AG10803 (cell line): ENCODE measurements around the gene LRRTM1.

Source experiments
- DNase-seq: peaks from one replicate; pipeline ENCODE4 v3.0.0; 2010; ENCODE audit warnings: low read depth
- H3K4me3 ChIP-seq: 2 replicates; pipeline ENCODE4 v1.5.1; 2011; ENCODE audit warnings: mild to moderate bottlenecking, low read length, control low read depth
- TF ChIP-seq, protein P1 (sequence below): conservative IDR thresholded peaks from 2 replicates; pipeline ENCODE4 v1.5.1; 2011; ENCODE audit warnings: mild to moderate bottlenecking, low read length, control low read depth, inconsistent platforms

The LRRTM1 gene

DNA sequence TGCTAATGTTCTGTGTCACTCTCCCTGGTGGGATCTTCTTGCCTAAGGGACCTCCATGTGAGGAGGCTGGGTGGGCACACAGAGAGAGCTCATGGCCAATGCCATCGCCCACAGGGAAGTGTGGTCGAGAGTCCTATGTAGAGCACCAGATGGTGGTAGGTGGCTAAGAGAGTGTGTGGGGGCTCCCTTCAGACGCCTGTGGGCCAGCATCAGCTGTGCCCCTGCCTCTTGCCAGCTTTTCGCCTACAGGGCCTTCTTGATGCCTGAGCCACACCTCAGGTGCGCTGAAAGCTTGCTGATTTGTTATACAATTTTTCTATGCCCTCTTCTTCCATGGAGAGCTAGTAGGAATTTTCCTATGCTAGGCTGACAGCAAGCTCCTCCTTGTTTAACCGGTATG lies 38.3 kb downstream of the LRRTM1 start:
- TF ChIP-seq, protein P1, sequence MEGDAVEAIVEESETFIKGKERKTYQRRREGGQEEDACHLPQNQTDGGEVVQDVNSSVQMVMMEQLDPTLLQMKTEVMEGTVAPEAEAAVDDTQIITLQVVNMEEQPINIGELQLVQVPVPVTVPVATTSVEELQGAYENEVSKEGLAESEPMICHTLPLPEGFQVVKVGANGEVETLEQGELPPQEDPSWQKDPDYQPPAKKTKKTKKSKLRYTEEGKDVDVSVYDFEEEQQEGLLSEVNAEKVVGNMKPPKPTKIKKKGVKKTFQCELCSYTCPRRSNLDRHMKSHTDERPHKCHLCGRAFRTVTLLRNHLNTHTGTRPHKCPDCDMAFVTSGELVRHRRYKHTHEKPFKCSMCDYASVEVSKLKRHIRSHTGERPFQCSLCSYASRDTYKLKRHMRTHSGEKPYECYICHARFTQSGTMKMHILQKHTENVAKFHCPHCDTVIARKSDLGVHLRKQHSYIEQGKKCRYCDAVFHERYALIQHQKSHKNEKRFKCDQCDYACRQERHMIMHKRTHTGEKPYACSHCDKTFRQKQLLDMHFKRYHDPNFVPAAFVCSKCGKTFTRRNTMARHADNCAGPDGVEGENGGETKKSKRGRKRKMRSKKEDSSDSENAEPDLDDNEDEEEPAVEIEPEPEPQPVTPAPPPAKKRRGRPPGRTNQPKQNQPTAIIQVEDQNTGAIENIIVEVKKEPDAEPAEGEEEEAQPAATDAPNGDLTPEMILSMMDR, result no peak
- no peak overlapping the region for H3K4me3 ChIP-seq
- no peak for DNase-seq

DNA sequence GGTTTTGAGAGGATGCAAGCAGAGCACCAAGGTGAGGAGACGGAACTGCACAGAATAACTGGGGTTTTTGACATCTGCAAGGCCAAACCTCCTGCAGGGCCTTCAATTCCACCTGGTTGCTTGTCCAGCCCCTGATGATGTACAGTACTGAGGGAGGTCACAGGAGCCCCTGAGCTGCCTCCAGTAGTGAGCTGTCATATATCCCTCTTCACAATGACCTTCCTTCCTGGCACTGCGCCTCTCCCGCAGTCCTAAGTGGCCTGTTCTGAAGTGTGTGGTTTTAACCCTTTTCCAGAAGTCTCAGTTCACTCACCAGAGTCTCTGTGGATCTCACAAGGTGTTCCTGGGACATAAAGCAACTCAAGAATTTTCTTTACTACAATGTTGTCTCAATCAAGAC lies 45.3 kb downstream of the LRRTM1 start:
- TF ChIP-seq, protein P1, result no peak
- no peak overlapping the region for H3K4me3 ChIP-seq
- DNase-seq, result no peak

DNA sequence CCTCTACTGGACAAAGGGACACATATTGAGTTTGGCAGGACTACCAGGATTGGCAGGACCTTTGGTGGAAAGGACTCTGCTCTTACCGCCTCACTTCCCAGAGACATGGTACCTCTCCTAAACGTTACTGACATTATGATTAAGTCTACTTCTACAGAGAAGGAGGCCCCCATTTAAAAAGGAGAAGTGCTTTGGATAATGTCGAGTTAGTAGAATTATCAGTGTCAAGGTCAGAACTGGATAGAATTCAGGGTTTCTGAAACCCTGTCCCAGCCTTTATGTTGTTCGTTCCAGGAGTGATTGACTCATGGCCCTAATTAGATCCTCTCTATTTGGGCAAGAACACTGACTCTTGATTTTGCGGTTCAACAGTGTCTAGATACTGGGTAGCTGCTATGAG lies 45.8 kb downstream of the LRRTM1 start:
- DNase-seq, result no peak
- TF ChIP-seq, protein P1, result no peak

DNA sequence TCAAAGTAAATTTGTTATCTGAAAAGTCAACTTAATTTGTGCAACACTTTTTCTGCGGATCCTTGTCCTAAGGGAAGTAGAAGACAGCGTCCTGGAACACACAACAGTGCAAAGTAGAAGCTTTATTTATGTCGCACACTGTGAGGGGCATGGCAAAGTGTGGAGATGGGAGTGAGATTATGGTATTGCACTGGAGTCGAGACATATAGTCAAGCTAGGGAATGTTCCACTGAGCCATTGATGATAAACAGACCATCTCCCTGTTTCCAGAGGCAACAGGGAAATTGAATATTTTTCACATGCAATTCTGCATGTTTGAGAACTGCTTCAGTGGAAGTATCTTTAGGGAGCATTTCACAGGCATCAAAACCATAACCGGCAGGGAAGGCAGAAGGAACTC lies 46.2 kb downstream of the LRRTM1 start:
- no peak for DNase-seq
- H3K4me3 ChIP-seq, result no peak overlapping the region
- TF ChIP-seq, protein P1, result no peak

More for the DNA sequence above, 45.8 kb downstream of the LRRTM1 start:
- no peak overlapping the region for H3K4me3 ChIP-seq

DNA sequence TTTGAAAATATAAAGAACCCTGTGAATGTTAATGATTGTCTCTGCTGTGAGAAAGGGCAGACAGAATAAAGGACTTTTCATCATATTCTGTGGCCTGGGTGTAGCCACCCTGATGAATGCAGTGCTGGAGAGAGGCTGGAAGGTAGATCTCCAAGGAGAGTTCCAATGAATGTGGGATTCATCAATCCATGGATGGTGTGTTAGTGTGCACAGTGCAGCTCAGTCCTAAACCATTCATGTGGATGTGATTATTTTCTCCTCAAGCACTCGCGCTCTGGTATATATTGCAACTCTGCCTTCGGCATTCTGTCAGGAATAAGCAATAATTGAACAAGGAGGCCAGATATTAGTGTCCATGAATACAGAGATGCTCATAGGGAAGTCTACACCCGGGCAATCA lies 47.1 kb downstream of the LRRTM1 start:
- DNase-seq, result no peak
- H3K4me3 ChIP-seq, result no peak overlapping the region
- TF ChIP-seq, protein P1, result no peak

DNA sequence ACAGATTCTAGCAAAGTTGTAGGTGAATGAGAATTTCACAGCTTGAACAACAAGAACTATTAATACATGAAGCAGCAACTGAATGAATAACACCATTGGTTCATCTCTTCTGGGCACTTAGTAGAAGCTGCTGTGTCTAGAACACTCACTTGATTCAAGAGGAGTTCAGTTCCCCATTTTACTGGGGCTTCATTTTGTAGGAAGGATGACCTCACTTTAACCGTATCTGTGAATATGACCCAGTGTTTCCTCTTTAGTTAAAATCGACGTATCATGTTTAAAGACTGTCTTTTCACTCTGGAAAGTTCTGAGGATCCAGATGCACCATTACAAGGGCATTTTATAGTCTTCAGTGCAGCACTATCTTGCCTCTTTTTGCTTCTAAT lies 47.8 kb downstream of the LRRTM1 start:
- H3K4me3 ChIP-seq, result no peak overlapping the region
- no peak for DNase-seq
- TF ChIP-seq, protein P1, result no peak

DNA sequence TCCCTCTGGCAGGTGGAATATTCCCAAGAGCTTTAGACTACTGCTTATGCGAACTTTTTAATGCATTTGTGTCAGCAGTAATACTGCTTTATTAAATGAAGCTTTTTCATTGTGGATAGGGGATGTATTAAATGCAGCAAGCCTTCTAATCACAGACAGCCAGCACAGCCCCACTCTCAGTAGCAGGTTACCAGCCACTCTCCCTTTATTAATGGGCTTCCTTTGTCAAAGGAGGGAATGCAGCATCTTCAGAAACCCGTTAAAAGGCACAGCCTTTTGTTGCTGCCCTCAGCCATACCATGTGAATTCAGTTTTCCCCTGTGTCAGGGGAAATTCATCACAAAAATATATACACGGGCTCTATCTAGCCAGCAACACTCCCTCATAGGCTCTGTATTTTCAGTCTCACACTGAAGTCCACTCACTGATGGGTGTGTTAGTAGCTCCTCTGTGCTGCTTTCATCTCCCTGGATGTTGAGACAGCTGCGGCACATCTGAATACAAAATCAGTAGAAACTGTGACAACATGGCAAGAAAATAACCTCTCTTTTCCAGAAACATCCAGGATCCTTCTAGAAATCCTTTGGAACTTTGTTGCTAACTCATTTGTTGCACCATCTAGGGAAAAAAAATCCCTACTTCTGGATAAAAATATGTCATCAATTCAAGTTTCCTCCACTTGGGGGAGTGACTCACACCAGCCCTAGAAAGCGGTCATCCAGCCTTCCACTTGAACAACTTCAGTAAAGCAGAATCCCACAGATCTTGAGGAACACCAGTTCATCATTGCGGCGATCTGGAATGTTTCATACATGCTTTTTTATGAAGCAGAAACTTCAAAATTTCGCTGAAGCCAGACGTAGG lies 48.4 kb downstream of the LRRTM1 start:
- TF ChIP-seq, protein P1, result peak; percentile 52
- no peak overlapping the region for H3K4me3 ChIP-seq
- DNase-seq, result peak; percentile 28
